Chondrocyte (in vitro differentiated cells): ENCODE results near the gene ECM2. TPM values are rescaled to one million over a fixed set of nuclear protein-coding genes. Genes with fewer than 3 reads are reported as not detected.

Source experiments
- DNase-seq: peaks from one replicate; pipeline ENCODE4 v3.0.0; 2021; ENCODE audit warnings: mixed read lengths, low spot score
- H3K27ac Mint-ChIP-seq: one replicate; pipeline ENCODE4 v1.8.0; 2021; ENCODE audit warnings: mild to moderate bottlenecking, moderate library complexity, mixed read lengths; ENCODE audit not compliant: unreplicated experiment
- H3K27me3 Mint-ChIP-seq: 2 replicates; pipeline ENCODE4 v1.8.0; 2021; ENCODE audit warnings: low read depth, mixed read lengths
- H3K36me3 Mint-ChIP-seq: 2 replicates; pipeline ENCODE4 v1.8.0; 2021; ENCODE audit warnings: low read depth, mixed read lengths
- H3K4me1 Mint-ChIP-seq: 2 replicates; pipeline ENCODE4 v1.8.0; 2021; ENCODE audit warnings: low read depth, mild to moderate bottlenecking, mixed read lengths
- H3K4me3 Mint-ChIP-seq: one replicate; pipeline ENCODE4 v1.8.0; 2021; ENCODE audit warnings: mild to moderate bottlenecking, moderate library complexity, mixed read lengths; ENCODE audit not compliant: unreplicated experiment
- H3K9me3 Mint-ChIP-seq: 2 replicates; pipeline ENCODE4 v1.8.0; 2021; ENCODE audit warnings: low read depth, mixed read lengths
- CTCF ChIP-seq: fragments of 200-600 bp; sonication (generic); IDR thresholded peaks from 2 replicates; pipeline ENCODE4 v1.5.0; 2021; ENCODE audit warnings: antibody characterized with exemption, mild to moderate bottlenecking, moderate library complexity
- total RNA-seq: library from RNA; stranded (reverse); gene quantifications from 3 replicates; pipeline ENCODE4 v1.2.1, GENCODE V29; 2021

The ECM2 gene
- total RNA-seq, 1 donor from 2014 or later = 34.2 TPM

- Mint-ChIP-seq H3K27ac (peak overlapping the region; percentile 84), H3K36me3 (peaks cover 9% of the 10 kb centered on the region), H3K4me3 (no peak overlapping the region), H3K9me3 (no peaks in the 10 kb centered on the region), H3K4me1 (peaks cover 78% of the 10 kb centered on the region), H3K27me3 (no peaks in the 10 kb centered on the region)
- TF ChIP-seq CTCF = peak; percentile 69
- no peak for DNase-seq
Observed at GRCh38 chr9:92501671-92502393, 34.0 kb downstream of the ECM2 start.

GRCh38 chr9:92500725-92501124, 35.1 kb downstream of the ECM2 start:
- peaks cover 9% of the 10 kb centered on the region for H3K36me3 Mint-ChIP-seq
- H3K4me1 Mint-ChIP-seq = peaks cover 78% of the 10 kb centered on the region
- no peaks in the 10 kb centered on the region for H3K9me3 Mint-ChIP-seq
- H3K4me3 Mint-ChIP-seq = no peak overlapping the region
- H3K27me3 Mint-ChIP-seq = no peaks in the 10 kb centered on the region
- DNase-seq = no peak
- TF ChIP-seq CTCF = no peak
- no peak overlapping the region for H3K27ac Mint-ChIP-seq

- no peak for DNase-seq
- H3K9me3 Mint-ChIP-seq = no peaks in the 10 kb centered on the region
- no peaks in the 10 kb centered on the region for H3K27me3 Mint-ChIP-seq
- peaks cover 79% of the 10 kb centered on the region for H3K4me1 Mint-ChIP-seq
- peaks cover 9% of the 10 kb centered on the region for H3K36me3 Mint-ChIP-seq
- TF ChIP-seq CTCF = no peak
- no peak overlapping the region for H3K4me3 Mint-ChIP-seq
- peak overlapping the region; percentile 42 for H3K27ac Mint-ChIP-seq
Observed at GRCh38 chr9:92499701-92500100, 36.1 kb downstream of the ECM2 start.

GRCh38 chr9:92496396-92497176, 39.2 kb downstream of the ECM2 start:
- peak overlapping the region; percentile 68 for H3K27ac Mint-ChIP-seq
- peaks cover 6% of the 10 kb centered on the region for H3K36me3 Mint-ChIP-seq
- no peak for DNase-seq
- TF ChIP-seq CTCF = no peak
- no peak overlapping the region for H3K4me3 Mint-ChIP-seq
- H3K4me1 Mint-ChIP-seq = peaks cover 76% of the 10 kb centered on the region
- no peaks in the 10 kb centered on the region for H3K27me3 Mint-ChIP-seq
- no peaks in the 10 kb centered on the region for H3K9me3 Mint-ChIP-seq

- Mint-ChIP-seq H3K4me1 (peaks cover 79% of the 10 kb centered on the region), H3K27me3 (no peaks in the 10 kb centered on the region), H3K9me3 (no peaks in the 10 kb centered on the region), H3K27ac (peak overlapping the region; percentile 94), H3K36me3 (no peaks in the 10 kb centered on the region), H3K4me3 (no peak overlapping the region)
- no peak for DNase-seq
- TF ChIP-seq CTCF = no peak
Observed at GRCh38 chr9:92494856-92495255, 40.9 kb downstream of the ECM2 start.
